Stimulated activated CD8-positive, alpha-beta memory T cell treated with anti-CD3 and anti-CD28 coated beads, Interleukin-7, amount 100 ng/mL, for 4 hours (primary cell): Measurements from ENCODE around the gene VSIG10L2.
"Not testable (repeated sequence)": the region's sequence is repeated elsewhere in the genome, so short reads cannot be mapped to it uniquely, and the experiment has no call there.

Source experiments
- DNase-seq, 2 donors: peaks; one replicate each; pipeline ENCODE4 v3.0.0-alpha.2; 2020; ENCODE audit warnings: low read depth in 2 of 2

VSIG10L2 gene

DNA sequence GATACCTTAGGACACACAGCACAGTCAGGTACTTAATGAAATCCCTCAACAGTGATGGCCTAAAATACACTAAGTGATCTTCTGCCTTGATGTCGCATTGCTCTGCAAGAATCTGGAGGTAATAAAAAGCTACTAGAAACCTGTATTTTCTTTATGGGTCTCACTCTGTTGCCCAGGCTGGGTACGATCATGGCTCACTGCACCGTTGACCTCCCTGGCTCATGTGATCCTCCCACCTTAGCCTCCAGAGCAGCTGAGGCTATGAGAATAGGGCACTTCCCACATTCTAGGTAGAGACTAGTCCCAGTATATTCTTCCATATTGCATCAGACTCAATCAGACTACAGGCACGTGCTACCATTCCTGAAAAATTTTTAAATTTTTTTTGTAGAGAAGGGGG is 21.7 kb downstream of the VSIG10L2 start:
- no peak for DNase-seq

- no peak for DNase-seq
These were observed 22.5 kb downstream of the VSIG10L2 start for GRCh38 chr11:125968354-125968753.

DNA sequence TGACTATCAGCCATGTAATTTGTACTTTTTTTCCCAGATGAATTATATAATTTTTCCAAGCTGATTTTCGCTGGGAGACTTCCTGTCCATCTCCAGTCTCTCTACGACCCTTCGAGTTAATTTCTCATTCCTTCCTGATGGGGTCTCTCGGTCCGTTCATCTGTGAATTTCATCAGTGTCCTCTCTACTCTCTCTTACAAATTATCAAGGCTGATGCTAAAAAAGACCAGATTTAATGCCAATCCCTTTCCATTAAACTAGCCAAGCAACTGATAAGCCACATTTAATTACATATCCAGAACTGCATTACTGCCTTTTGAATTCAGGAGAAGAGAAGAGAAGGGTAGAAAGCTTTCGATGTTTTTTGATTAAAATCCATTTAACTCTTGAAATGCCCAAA is 25.8 kb downstream of the VSIG10L2 start:
- no peak for DNase-seq

GRCh38 chr11:125974284-125974683 is 28.4 kb downstream of the VSIG10L2 start:
- DNase-seq: no peak

- DNase-seq: no peak
These were observed 29.8 kb downstream of the VSIG10L2 start for GRCh38 chr11:125975634-125976033.

DNA sequence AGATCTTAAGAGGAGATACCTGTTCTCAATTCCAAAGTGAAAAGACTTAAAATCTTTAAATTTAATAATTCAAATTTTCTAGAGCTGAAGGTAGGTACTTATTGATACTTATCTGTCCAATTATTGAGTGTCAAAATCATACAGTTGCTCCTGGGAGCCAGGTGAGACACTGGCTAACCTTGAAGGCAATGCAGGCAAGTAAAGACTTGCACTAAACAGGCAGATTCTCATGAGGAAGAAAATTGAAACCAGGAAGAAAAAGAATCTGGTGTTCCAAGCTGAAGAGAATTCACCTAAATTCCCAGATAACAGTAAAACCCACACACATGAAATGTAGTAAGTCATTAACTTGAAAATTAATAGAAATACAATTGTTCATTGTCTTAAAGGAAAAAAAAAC is 30.3 kb downstream of the VSIG10L2 start:
- DNase-seq: no peak

- DNase-seq: no peak
These were observed 31.5 kb downstream of the VSIG10L2 start for GRCh38 chr11:125977333-125977732.

DNA sequence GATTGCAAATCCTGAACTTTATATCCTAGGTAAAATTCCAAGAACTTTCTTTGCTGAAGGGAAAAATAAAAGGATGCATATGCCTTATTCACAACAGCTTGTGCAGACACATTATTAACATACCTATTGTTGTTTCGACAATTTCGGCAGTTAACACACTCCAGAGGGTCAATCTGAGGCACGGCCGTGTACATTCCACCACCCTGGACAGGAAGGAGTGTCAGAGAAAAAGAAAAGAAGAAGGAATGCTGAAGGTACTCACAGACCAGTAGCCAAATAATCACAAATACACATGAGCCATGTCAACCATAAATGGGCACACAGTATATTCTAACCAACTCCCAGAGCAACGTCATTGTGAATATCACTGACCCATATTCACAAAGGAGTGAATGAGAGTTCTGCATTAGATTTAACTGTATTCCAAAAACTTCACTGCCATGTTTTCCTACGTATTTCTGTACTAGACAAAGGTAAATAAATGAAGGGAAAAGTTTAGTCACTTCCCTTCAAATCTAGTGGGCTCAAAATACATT is 32.4 kb downstream of the VSIG10L2 start:
- DNase-seq: no peak

- no peak for DNase-seq
These were observed 33.0 kb downstream of the VSIG10L2 start for GRCh38 chr11:125978778-125979407.

DNA sequence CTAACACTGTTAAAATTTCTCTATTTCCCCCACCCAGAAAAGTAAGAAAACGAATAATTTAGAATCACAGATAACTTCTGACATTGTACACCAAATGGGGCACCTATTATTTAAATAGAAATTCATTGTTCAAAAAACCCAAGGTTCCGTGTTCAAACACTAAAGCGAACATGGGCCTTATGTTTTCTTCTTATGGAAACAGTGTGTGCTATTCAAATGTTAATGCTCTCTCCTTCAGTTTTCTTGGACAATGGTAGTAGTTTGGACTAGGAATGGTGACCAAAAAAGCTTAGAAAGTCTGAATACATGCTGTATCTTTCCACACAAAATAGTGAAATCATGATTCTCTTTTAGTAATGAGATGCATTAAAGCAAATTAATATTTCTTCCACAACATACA is 33.7 kb downstream of the VSIG10L2 start:
- DNase-seq: no peak

GRCh38 chr11:125980436-125980835 is 34.6 kb downstream of the VSIG10L2 start:
- no peak for DNase-seq

DNA sequence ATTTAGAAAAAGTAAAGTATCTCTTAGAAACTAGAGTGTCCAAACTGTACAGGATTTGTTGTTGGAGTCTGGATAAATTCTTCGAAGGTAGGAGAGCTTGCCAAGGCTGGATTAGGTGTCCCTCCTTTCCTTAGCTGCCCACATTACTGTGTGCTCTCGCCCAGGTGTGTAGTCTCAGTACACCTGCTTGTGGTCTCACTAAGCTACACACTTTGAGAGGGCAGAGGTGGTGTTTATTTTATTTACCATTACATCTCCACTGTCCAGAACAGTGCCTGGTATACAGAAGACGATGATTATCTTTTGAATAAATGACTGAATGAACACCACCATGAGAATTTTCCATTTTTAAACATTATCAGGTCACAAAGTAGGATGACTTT is 36.5 kb downstream of the VSIG10L2 start:
- no peak for DNase-seq

- DNase-seq: not testable (repeated sequence)
These were observed 40.1 kb downstream of the VSIG10L2 start for GRCh38 chr11:125985956-125986355.

DNA sequence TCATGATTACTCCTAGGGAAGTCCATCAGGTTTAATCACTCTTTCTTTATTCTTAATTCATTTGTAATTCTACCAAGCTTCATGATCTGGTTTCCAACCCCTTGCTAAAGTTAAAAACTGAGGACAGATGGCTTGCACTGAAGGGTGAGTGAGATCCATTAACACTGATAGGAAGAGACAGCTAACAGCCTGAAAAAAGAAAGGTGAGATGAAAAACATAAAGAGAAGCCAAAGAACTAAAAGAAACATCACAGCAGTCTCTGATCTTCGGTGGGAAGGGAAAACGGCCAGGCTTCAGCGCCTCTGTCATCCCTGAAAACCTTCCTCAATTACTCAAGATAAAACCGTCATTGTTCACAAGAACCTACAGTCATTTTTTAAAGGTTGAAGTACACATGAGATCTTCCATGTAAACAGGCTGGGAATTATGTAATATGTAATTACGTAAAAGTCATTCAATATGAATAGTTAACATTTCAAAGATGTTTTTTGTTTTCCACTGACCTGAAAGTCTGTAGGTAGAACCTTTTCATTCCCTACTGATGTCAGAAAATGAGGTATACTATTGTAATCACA is 41.3 kb downstream of the VSIG10L2 start:
- no peak for DNase-seq

DNA sequence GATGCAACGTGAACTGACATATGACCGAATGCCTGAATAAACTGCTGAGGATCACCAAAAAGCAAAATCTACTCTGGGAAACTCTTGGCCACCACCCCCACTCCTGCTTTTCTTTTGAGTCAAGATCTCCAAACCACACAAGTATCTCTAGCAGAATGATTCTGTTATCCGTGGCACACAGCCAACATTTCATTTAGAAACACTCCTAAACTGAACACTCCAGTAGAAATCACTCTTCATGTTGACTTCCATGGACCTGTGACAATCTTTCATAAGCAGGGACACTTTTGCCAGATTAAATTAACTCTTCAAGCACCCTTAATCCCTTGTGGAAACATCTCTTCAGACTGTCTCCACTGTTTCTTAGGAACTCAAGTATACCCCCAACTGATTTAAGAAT is 44.4 kb downstream of the VSIG10L2 start:
- DNase-seq: no peak

DNA sequence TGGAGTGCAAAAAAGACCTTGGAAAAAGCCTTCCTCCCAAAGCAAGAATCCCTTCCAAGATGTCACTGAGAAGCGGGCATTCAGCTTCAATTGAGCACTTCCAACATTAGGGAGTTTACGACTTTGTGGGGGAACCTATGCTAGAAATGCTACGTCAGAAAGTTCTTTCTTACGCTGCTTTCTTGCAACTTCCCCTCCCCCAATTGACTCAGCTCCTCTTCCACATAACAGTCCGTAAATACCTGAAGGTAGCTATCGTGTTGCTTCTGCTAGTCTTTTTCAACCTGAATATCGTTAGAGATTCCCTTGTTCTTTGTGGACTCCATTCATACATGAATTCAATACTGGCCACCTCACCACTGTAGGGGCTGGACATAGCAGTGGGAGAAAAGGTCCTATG is 47.0 kb downstream of the VSIG10L2 start:
- no peak for DNase-seq

DNA sequence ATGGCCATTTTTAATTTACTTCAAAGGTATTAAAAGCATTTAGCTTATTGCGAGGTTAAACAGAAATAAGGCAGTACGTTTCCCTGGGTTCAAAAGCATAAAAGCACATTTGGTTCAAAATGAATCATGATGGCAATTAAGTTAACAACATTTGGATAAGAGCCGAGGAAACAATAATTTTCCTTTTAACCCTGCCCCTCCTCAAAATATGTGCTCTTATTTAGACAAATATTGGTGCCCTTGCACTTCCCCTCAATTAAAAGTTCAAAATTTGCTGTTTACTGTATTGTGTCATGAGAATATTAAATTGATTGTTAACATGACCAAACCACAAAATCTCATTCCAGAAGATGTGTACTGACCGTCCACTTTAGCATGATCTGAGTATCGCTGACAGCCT is 48.7 kb downstream of the VSIG10L2 start:
- DNase-seq: no peak

DNA sequence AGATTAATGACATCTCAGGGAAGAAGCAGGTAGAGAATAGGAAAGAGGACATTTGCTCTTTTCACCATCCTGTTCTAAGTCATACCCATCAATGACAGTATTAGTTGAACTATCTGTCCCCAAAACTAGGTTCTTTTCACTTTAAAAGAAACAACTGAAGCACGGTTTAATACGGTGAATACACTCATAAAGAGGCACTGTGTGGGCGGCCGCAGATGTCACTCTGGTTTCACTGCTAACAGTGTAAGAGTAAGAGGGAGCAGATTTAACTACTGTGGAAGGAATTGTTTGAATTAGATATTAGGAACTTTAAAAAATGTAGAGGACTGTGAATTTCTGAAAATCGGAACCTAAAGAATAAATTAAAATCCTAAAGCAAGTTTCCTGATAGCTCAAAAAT is 49.5 kb downstream of the VSIG10L2 start:
- no peak for DNase-seq

GRCh38 chr11:125998267-125998666 is 52.4 kb downstream of the VSIG10L2 start:
- no peak for DNase-seq

DNA sequence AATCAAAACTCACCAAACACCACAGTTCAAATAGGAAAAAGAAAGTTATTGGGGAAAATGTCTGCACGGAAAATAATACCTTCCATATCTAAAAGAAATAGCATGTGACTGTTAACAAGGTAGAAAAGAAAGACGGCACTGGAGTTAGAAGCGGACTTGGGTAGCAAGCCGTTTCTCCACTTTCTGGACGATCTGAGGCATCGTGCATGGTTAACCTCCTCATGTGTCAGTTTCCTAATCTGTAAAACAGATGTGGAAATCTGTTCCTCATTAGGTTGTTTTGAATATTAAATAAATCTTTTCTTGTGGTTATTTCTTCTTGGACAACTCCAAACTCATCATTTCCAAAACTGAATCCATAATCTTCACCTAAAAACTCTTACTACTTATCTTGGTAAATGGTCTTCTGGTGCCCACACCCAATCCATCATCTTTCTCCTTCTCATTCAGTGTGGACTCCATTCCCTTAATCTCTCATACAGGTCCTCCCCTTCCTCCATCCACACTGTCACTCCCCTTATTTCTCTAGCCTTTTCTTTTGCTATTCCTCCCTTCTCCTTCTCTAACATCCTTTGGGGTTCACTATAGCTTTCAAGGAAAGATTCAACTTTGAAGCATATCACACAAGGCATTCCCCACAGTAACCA is 53.5 kb downstream of the VSIG10L2 start:
- DNase-seq: no peak

GRCh38 chr11:126002181-126002580 is 56.3 kb downstream of the VSIG10L2 start:
- no peak for DNase-seq
